Uterus (tissue), 4 donors: ENCODE measurements around the gene ZNF827. TPM values are rescaled to one million over a fixed set of nuclear protein-coding genes. Genes with fewer than 3 reads are reported as not detected.

Experiments used
- DNase-seq, 2 donors: peaks; one replicate each; pipeline ENCODE4 v3.0.0-alpha.2; 2019 to 2020
- H3K27ac ChIP-seq, 2 donors: fragments of 200-600 bp; sonication (generic); 1 replicate in 1 of 2; 2 replicates in 1 of 2; pipeline ENCODE4 v1.5.1; 2016 to 2018
- H3K27me3 ChIP-seq, 2 donors: fragments of 200-600 bp; sonication (generic); one replicate each; pipeline ENCODE4 v1.5.1; 2018 to 2019; ENCODE audit warnings: control low read depth in 1 of 2
- H3K36me3 ChIP-seq, 2 donors: fragments of 200-600 bp; sonication (generic); one replicate each; pipeline ENCODE4 v1.5.1; 2019; ENCODE audit warnings: control low read depth in 1 of 2
- H3K4me1 ChIP-seq, 2 donors: fragments of 200-600 bp; sonication (generic); one replicate each; pipeline ENCODE4 v1.5.1; 2018 to 2019; ENCODE audit warnings: control low read depth in 1 of 2
- H3K4me3 ChIP-seq, 2 donors: fragments of 200-600 bp; sonication (generic); 1 replicate in 1 of 2; 2 replicates in 1 of 2; pipeline ENCODE4 v1.5.1; 2018 to 2019; ENCODE audit warnings: mild to moderate bottlenecking in 1 of 2
- H3K9me3 ChIP-seq, 2 donors: fragments of 200-600 bp; sonication (generic); one replicate each; pipeline ENCODE4 v1.5.1; 2019; ENCODE audit warnings: control low read depth in 1 of 2
- CTCF ChIP-seq, 4 experiments: fragments of 200-600 bp in 2 of 4; fragments of 450-650 bp in 2 of 4; sonication (generic) in 2 of 4; IDR thresholded peaks; one replicate each; pipeline ENCODE4 v1.5.1; 2016 to 2019; ENCODE audit warnings: antibody characterized with exemption in 4 of 4, mild to moderate bottlenecking in 2 of 4, moderate library complexity in 1 of 4
- POLR2A ChIP-seq, 2 donors: fragments of 450-650 bp; IDR thresholded peaks; one replicate each; pipeline ENCODE4 v1.6.1; 2016; ENCODE audit warnings: antibody characterized with exemption in 2 of 2, mild to moderate bottlenecking in 1 of 2, moderate library complexity in 1 of 2
- intact Hi-C: fragments of 100-400 bp; cut with DNase I; formaldehyde crosslinking; loops from one replicate; pipeline ENCODE4 v1.15.1; 2023; ENCODE audit warnings: low total_unique reads
- total RNA-seq, 4 donors: library from RNA; depleted of rRNA in 3 of 4; stranded (reverse); fragments of >200 nt in 3 of 4; gene quantifications; one replicate each; pipeline versions ENCODE4 v1.1.0 to v1.2.4, GENCODE V29; 2014 to 2023
- donor health status: DM: yes; HTN: yes; CAD: no.

The ZNF827 gene
- total RNA-seq, 4 donors from 2014 or later = 2.9 to 33.1 (median 14.2) TPM

GRCh38 chr4:145876531-145877180, 62.0 kb downstream of the ZNF827 start:
- H3K27ac ChIP-seq = no peak overlapping the region
- intact Hi-C loops = no loop called here

GRCh38 chr4:145873901-145874300, 64.7 kb downstream of the ZNF827 start:
- no peaks in the 10 kb centered on the region for H3K9me3 ChIP-seq
- intact Hi-C loops = no loop called here
- no peaks in the 10 kb centered on the region for H3K36me3 ChIP-seq
- H3K27me3 ChIP-seq = no peaks in the 10 kb centered on the region
- no peak for DNase-seq
- no peak overlapping the region for H3K4me3 ChIP-seq
- H3K27ac ChIP-seq = no peak overlapping the region
- H3K4me1 ChIP-seq = peaks cover 0 to 5% of the 10 kb centered on the region in 2 donors
- TF ChIP-seq CTCF (IDR thresholded peaks at IDR 0.05) (no peak), POLR2A (IDR thresholded peaks at IDR 0.05) (no peak)

More at GRCh38 chr4:145876531-145877180, 62.0 kb downstream of the ZNF827 start:
- no peak overlapping the region for H3K4me3 ChIP-seq
- no peaks in the 10 kb centered on the region for H3K27me3 ChIP-seq
- no peaks in the 10 kb centered on the region for H3K36me3 ChIP-seq
- TF ChIP-seq CTCF (IDR thresholded peaks at IDR 0.05) = no peak
- peaks cover 0 to 12% of the 10 kb centered on the region in 2 donors for H3K4me1 ChIP-seq
- no peak for DNase-seq
- H3K9me3 ChIP-seq = no peaks in the 10 kb centered on the region

GRCh38 chr4:145871209-145871608, 67.4 kb downstream of the ZNF827 start:
- no peak for DNase-seq
- no peak for TF ChIP-seq POLR2A (IDR thresholded peaks at IDR 0.05)
- TF ChIP-seq CTCF (IDR thresholded peaks at IDR 0.05) = no peak
- no peaks in the 10 kb centered on the region for H3K36me3 ChIP-seq
- intact Hi-C loops = no loop called here
- H3K4me3 ChIP-seq = no peak overlapping the region
- no peaks in the 10 kb centered on the region for H3K27me3 ChIP-seq
- no peak overlapping the region for H3K27ac ChIP-seq
- H3K9me3 ChIP-seq = no peaks in the 10 kb centered on the region
- H3K4me1 ChIP-seq = no peaks in the 10 kb centered on the region

GRCh38 chr4:145870155-145871020, 68.2 kb downstream of the ZNF827 start:
- Histone ChIP-seq H3K27ac (no peak overlapping the region), H3K4me3 (no peak overlapping the region), H3K9me3 (no peaks in the 10 kb centered on the region), H3K4me1 (peaks cover 0 to 3% of the 10 kb centered on the region in 2 donors), H3K27me3 (no peaks in the 10 kb centered on the region), H3K36me3 (no peaks in the 10 kb centered on the region)
- intact Hi-C loops = no loop called here
- TF ChIP-seq CTCF (IDR thresholded peaks at IDR 0.05) = no peak
- no peak for TF ChIP-seq POLR2A (IDR thresholded peaks at IDR 0.05)
- no peak for DNase-seq
